ENCODE data around the gene OR2M5.

OR2M5 gene

GRCh38 chr1:248144513-248145198 lies at the start of gene OR2M5:
Gene OR2M5, plus strand, starts transcription at chr1:248145148. Its CDS starts 0 bp downstream, at chr1:248145148.
- DNase-seq (ENCODE audit: low read depth in 4 of 4, low spot score in 1 of 4), result no peak

- no peak for DNase-seq (ENCODE audit: low read depth in 4 of 4, low spot score in 1 of 4)
Measured at GRCh38 chr1:248098529-248098928, 46.4 kb upstream of the OR2M5 start.

DNA sequence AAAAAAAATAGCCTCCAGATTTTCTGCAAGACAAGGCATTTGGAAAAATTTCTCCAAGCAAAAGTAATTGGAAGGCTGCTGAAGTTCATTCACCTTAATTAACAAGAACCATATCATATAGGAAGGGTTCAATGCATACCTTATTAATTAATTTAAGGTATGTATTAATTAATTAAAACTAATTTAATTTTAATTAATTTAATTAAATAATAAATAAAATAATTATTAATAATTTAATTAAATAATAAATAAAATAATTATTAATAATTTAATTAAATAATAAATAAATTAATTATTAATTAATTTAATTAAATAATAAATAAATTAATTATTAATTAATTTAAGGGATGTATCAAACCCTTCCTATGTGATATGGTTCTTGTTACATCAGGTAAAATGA lies 42.1 kb upstream of the OR2M5 start:
- DNase-seq (ENCODE audit: low read depth in 4 of 4, low spot score in 1 of 4), result no peak

- no peak for DNase-seq (ENCODE audit: low read depth in 4 of 4, low spot score in 1 of 4)
Measured at GRCh38 chr1:248111157-248111556, 33.8 kb upstream of the OR2M5 start.

GRCh38 chr1:248114890-248115289 lies 30.1 kb upstream of the OR2M5 start:
- DNase-seq (ENCODE audit: low read depth in 4 of 4, low spot score in 1 of 4), result no peak

GRCh38 chr1:248127653-248128052 lies 17.3 kb upstream of the OR2M5 start:
- no peak for DNase-seq (ENCODE audit: low read depth in 4 of 4, low spot score in 1 of 4)

GRCh38 chr1:248136811-248137210 lies 8.1 kb upstream of the OR2M5 start:
- DNase-seq (ENCODE audit: low read depth in 4 of 4, low spot score in 1 of 4), result no peak

- no peak for DNase-seq (ENCODE audit: low read depth in 4 of 4, low spot score in 1 of 4)
Measured at GRCh38 chr1:248140846-248141245, 4.1 kb upstream of the OR2M5 start.

- no peak for DNase-seq (ENCODE audit: low read depth in 4 of 4, low spot score in 1 of 4)
Measured at GRCh38 chr1:248143311-248143710, 1.6 kb upstream of the OR2M5 start.

GRCh38 chr1:248152056-248152827 lies 7.3 kb downstream of the OR2M5 start:
- DNase-seq (ENCODE audit: low read depth in 4 of 4, low spot score in 1 of 4), result no peak

GRCh38 chr1:248155927-248156326 lies 11.0 kb downstream of the OR2M5 start:
- DNase-seq (ENCODE audit: low read depth in 4 of 4, low spot score in 1 of 4), result no peak

GRCh38 chr1:248158758-248159157 lies 13.8 kb downstream of the OR2M5 start:
- no peak for DNase-seq (ENCODE audit: low read depth in 4 of 4, low spot score in 1 of 4)

GRCh38 chr1:248164031-248164430 lies 19.1 kb downstream of the OR2M5 start:
- no peak for DNase-seq (ENCODE audit: low read depth in 4 of 4, low spot score in 1 of 4)

GRCh38 chr1:248165186-248165585 lies 20.2 kb downstream of the OR2M5 start:
- no peak for DNase-seq (ENCODE audit: low read depth in 4 of 4, low spot score in 1 of 4)

GRCh38 chr1:248174521-248174920 lies 29.6 kb downstream of the OR2M5 start, which contains the start of gene OR2M2:
Gene OR2M2, plus strand, starts transcription at chr1:248174821. Its CDS starts 5,165 bp downstream, at chr1:248179986.
- DNase-seq (ENCODE audit: low read depth in 4 of 4, low spot score in 1 of 4), result no peak

GRCh38 chr1:248183996-248184395 lies 39.0 kb downstream of the OR2M5 start:
- DNase-seq (ENCODE audit: low read depth in 4 of 4, low spot score in 1 of 4), result no peak

- DNase-seq (ENCODE audit: low read depth in 4 of 4, low spot score in 1 of 4), result no peak
Measured at GRCh38 chr1:248187363-248187762, 42.4 kb downstream of the OR2M5 start.

DNA sequence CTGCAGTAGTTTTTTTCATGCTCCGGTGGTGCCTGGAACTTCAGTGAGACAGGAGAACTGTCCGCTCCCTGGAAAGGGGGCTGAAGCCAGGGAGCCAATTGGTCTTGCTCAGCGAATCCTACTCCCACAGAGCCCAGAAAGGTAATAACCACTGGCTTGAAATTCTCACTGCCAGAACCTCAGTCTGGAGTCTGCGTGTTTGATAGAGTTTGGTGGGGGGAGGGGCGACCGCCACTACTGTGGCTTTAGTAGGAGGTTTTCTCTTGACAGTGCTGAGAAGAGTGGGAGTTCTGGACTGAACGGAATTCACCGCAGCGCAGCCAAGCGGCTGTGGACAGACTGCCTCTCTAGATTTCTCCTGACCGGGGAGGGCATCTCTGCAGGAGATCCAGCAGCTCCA lies 44.1 kb downstream of the OR2M5 start:
- DNase-seq (ENCODE audit: low read depth in 4 of 4, low spot score in 1 of 4), result no peak

DNA sequence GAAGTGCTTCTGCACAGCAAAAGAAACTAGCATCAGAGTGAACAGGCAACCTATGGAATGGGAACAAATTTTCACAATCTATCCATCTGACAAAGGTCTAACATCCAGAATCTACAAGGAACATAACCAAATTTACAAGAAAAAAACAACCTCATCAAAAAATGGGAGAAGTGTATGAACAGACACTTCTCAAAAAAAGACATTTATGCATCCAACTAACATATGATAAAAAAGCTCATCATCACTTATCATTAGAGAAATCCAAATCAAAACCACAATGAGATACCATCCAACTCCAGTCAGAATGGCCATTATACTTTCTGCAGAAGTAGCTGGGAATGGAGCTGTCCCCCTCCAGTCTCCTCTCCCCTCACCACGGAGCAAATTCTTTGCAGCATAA lies 49.2 kb downstream of the OR2M5 start:
- no peak for DNase-seq (ENCODE audit: low read depth in 4 of 4, low spot score in 1 of 4)
